Measurements from ENCODE around the gene DNAH3.
"Not testable (repeated sequence)": the region's sequence is repeated elsewhere in the genome, so short reads cannot be mapped to it uniquely, and the experiment has no call there.

Gene DNAH3

DNA sequence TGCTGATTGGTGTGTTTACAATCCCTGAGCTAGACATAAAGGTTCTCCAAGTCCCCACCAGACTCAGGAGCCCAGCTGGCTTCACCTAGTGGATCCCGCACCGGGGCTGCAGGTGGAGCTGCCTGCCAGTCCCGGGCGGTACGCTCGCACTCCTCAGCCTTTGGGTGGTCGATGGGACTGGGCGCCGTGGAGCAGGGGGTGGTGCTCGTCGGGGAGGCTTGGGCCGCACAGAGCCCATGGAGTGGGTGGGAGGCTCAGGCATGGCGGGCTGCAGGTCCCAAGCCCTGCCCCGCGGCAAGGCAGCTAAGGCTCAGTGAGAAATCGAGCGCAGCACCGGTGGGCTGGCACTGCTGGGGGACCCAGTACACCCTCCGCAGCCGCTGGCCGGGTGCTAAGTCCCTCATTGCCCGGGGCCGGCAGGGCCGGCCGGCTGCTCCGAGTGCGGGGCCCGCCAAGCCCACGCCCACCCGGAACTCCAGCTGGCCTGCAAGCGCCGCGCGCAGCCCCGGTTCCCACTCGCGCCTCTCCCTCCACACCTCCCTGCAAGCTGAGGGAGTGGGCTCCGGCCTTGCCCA, 161.1 kb downstream of the DNAH3 start:
- DNase-seq, result not testable (repeated sequence)

DNA sequence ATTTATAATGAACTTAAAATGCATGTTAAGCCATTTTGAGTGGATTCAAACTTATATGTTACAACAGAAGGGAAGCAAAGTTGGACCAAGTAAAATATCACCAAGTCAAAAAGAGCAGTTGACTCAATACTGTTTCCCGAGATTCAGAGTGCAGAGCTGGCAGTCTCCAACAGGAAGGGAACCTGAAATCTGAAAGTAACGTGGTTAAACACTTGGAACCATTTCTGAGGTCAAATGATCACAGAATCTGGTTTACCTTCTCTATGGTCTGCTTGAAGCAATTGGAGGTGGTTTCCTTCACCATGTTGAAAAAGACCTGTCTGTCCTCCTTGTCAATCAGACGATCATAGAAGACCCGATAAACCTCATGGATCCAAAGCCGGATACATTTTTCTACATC, 163.6 kb downstream of the DNAH3 start:
- no peak for DNase-seq

DNA sequence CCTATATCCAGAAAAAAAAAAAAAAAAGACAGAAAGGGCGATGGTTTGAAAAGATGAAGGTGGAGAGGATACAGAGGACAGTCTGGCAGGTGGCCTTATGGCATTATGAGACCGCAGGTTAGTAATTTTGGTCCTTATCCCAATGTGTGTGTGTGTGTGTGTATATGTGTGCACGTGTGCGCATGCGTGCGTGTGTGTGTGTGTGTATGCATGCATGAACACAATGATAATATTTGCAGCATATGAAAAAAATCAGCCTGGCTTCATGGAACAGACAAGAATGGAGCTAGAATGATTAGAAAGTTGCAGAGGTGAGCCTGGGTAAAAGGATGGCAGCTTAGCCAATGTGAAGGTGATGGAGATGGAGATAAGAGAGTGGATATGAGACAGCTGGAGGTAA, 166.6 kb downstream of the DNAH3 start:
- DNase-seq, result no peak

DNA sequence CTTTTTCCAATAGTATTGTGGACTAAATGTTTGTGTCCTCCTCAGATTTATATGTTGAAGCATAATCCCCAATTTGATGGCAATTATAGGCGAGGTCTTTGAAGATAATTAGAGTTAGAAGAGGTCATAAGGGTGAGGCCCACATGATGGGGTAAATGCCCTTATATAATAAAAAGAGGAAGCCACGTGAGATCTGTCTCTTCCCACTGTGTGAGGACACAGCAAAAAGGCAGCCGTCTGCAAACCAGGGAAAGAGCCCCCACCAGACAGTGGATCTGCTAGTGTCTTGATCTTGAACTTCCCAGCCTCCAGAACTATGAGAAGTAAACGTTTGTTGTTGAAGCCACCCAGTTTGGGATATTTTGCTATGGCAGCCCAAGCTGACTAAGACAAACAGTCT, 174.1 kb downstream of the DNAH3 start:
- no peak for DNase-seq

DNA sequence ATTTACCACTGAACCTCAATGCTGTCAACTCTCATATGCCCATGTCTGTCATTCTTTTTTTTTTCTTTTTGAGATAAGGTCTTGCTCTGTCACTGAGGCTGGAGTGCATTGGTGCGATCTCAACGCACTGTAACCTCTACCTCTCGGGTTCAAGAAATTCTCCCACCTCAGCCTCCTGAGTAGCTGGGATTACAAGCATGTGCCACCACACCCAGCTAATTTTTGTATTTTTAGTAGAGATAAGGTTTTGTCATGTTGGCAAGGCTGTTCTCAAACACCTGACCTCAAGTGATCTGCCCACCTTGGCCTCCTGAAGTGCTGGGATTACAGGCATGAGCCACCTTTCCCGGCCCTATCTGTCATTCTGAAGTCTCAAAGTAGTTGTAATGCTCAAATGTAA, 177.4 kb downstream of the DNAH3 start:
- DNase-seq, result not testable (repeated sequence)

DNA sequence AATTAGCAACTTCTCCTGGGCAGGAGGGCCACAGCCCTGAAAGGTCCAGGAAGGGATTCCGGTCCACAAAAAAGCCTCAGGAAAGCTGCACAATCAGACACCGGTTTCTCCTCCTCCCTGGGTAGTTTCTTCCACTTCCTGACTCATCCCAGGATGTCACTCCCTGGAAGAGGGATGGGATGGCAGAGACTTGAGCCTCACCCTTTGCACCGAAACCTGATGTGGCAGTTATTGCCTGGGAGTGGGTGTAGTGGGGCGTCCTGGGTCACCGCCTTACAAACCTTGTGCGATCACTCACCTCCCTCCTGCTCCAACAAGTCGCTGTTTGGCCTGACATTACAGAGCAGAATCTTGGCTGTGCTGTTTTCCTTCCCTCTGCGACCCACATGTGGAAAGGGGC, 179.2 kb downstream of the DNAH3 start:
- no peak for DNase-seq

DNA sequence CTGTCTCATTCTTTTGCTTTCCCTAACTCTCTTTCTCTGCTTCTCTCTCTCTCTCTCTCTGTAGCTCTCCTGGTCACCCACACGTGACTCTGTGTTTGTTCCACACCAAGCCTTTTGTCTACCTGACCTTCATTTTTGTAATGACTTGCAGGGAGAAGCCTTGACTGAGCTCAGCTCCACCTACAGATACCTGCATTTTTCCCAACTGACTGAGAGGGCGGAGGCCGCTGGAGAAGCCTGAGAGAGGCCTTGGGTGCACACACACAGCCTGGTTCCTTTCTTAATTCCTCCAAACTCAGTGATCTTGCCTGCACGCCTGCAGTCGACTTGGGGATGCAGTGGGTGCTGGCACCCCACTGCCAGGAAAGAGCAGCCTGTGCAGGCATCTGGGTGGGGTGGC, 181.3 kb downstream of the DNAH3 start:
- no peak for DNase-seq

DNA sequence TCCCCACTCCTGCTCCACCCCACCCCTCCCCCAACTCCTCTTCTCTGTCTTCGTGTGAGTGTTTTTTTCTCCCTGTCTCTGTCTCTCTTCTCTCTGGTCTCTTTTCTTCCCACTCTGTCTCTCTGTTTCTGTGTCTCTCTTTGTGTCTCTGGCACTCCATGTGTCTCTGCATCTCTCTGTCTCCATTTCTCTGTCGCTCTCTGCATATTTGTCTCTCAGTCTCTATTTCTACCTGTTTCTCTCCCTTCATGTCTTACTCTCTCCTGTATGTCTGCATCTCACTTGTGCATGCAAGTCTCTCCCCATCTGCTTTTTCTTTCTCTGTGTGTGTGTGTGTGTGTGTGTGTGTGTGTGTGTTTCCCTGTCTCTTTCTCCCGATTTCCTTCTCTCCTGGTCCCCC, 181.9 kb downstream of the DNAH3 start:
- no peak for DNase-seq

DNA sequence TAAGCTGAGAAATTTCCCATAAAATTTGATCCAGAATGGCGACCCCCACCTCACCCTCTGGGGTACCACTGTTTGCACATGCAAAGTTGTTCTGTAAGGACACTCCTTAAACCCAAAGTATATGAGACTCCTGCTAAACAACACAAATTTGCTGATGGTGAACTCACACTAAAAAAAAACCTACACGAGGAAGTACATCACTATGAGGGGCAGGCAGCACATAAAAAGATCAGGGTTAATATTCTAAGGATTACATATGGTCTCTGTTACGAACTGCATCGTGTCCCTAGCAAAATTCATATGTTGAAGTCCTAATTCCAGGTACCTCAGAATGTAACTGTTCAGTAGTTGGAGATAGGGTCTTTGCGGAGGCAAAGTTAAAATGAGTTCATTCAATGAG, 189.7 kb downstream of the DNAH3 start:
- no peak for DNase-seq

DNA sequence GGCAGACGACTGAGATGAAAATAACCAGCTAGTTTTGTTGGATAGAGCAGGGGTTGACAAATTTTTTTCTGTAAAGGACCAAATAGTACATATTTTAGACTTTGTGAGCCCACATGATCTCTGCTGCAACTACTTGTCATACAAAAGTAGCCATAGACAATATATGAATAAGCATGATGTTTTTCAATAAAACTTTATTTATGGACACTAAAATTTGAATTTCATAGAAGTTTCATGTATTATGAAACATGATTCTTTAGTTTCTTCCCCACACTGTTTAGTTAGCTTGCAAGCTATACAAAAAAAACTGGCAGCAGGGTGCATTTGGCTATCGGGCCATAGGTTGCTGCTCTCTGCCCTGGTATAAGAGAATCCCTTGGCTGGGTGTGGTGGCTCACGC, 193.5 kb downstream of the DNAH3 start:
- no peak for DNase-seq

DNA sequence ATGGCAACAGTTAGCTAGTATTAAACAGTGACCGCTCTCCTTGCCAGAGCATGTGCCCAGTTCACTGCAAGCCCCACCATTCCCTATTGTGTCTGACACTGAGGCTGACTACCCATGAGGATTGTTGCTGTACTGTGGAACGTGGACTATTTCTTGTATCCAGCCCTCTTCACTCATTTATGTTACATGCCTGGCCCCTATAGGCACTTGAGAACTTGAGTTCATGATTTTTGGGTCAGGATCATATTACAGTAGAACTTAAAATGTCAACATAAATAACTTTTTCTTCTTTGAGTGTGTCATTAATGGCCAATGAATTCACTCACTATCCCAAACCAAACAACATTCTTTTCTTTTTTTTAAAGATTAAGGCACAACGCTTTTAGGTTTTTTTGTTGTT, 194.3 kb downstream of the DNAH3 start:
- DNase-seq, result no peak

DNA sequence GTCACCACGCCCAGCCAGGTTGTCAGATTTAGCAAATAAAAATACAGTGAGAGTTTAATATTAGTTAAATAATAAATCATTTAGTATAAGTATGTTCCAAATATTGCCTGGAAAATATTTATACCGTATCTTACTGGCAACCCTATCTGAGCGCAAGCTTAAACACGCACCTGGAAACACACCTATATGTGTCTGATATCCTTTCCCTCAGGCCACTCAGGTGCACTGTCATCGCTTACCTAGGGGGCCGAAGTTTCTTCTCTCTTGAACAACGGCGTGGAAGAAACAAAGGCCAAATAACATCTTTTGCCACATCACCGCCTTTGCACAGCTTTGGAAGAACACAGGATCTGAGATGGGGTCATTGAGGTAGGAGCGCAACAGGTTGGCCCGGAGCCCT, 196.1 kb downstream of the DNAH3 start:
- no peak for DNase-seq

DNA sequence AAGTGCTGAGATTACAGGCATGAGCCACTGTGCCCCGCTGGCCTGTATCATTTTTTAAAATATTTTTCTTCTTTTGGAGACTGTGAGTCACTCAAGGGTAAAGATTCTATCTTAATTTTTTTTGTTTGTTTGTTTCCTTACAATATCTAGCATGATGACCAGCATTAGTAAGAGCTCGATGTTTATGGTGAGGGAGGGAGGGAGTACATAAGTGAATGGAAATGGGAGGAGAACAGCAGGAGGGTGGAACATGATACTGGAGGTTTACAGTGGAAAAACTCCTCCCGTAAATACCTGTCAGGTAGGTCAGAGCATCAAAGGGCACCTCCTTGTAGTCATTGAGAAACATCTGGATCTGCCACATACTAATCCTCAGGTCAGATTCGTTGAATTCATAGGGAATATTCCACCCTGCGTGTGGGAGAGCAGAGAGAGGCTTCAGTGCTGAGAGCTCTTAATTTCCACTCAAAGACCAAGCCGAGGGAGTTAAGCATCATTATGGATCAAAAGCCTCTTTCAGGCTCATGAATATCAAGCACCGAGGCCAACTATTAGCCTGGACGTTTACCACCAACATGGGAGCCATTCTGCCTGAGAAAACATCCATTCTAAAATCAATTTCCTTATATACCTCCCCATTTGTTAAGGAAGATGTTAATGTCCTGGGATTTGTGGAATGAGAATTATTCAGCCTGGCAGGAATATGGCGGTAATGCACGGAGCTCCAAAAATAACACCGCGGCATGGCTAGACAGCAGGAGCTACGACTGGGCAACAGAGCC, 198.3 kb downstream of the DNAH3 start:
- DNase-seq, result no peak

DNA sequence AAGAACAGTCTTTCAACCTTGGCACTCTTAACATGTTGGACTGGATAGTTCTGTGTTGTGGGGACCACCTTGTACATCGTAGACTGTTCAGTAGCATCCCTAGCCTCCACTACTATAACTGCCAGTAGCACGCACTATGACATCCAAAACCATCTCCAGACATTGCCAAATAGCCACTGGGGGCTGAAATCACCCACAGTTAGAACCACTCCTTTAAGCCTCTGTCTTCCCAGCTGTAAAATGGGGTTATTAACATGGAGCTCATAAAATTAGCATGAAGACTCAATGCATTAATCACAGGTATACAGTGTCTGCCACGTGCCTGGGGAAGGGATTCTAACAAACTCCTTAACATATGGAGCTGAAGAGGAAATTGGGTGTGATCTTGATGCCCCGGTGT, 200.4 kb downstream of the DNAH3 start:
- no peak for DNase-seq

DNA sequence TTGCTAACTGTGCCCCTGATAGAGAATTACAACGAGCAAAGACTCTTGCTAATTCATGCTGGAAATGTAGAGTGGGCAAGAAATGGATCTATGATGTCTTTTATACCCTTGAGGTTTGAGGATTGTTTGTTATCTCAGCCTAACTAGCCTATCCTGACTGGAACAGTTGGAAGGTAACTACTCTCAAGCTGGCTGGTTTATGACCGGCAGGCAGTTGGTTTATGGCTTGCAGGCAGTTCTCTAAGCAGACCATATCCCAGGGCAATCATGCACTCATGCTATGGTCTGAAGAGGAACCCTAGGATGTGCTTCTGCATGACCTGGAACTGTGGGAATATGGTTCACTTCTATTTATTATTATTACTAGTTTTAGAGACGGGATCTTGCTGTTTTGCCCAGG, 201.0 kb downstream of the DNAH3 start:
- DNase-seq, result no peak

DNA sequence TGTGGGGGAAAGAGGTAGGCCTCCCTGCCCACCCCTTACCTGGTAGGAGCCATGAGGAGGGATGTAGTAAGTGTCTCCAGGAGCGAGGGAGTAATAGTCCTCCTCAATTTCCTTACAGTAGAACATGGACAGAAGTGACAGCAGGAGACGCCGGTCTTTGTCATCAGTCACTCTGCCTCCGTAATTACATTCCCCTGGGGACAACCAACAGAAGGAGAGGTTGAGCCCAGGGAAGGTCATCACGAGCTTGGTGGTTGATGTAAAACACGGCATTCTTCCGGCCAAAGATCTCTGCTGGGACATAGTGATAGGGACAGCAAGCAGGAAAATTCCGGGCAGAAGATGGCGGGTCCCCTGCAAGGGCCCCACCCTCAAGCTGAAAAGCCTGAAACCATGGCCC, 202.2 kb downstream of the DNAH3 start:
- no peak for DNase-seq

DNA sequence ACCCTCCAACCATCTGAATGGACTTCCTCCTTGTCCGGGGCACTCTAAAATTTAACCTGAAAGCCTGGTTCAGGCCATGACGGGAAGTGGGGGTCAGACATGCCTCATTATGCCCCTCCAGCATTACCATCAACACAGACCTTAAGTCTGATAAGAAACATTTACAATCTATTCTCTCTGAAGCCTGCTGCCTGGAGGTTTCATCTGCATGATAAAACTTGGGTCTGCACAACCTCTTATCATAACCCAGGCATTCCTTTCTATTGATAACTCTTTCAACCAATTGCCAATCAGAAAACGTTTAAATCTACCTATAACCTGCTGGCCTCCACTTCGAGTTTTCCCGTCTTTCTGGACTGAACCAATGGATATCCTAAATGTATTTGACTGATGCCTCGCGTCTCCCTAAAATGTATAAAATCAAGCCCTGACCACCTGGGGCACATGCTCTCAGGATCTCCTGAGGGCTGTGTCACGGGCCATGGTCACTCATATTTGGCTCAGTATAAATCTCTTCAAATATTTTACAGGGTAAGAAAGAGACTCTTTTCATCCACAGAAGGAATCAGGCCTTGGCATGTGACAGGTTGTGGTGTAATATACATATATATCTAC, 204.5 kb downstream of the DNAH3 start:
- DNase-seq, result no peak

DNA sequence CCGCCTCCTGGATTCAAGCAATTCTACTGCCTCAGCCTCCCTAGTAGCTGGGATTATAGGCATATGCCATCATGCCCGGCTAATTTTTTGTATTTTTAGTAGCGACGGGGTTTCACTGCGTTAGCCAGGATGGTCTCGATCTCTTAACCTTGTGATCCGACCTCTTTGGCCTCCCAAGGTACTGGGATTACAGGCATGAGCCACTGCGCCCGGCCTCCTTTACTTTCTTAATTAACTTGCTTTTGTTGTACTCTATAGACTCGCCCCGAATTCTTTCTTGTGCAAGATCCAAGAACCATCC, 205.1 kb downstream of the DNAH3 start:
- not testable (repeated sequence) for DNase-seq

DNA sequence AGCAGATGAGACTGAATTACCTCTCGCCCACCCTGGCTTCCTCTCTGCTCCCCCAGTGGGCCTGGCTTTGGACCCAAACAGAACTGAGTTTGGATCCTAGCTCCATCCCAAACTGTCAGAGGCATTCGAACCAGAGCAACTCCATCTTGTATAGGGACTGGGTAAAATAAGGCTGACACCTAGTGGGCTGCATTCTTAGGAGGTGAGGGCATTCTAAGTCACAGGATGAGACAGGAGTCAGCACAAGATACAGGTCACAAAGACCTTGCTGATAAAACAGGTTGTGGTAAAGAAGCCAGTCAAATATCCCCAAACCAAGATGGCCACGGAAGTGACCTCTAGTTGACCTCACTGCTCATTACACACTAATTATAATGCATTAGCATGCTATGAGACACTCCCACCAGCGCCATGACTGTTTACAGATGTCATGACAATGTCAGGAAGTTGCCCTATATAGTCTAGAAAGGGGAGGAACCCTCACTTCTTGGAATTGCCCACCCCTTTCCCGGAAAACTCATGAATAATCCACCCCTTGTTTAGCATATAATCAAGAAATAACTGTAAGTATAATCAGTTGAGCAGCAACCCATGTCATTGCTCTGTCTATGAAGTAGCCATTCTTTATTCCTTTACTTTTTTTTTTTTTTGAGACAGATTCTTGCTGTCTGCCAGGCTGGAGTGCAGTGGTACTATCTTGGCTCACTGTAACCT, 205.6 kb downstream of the DNAH3 start:
- no peak for DNase-seq

DNA sequence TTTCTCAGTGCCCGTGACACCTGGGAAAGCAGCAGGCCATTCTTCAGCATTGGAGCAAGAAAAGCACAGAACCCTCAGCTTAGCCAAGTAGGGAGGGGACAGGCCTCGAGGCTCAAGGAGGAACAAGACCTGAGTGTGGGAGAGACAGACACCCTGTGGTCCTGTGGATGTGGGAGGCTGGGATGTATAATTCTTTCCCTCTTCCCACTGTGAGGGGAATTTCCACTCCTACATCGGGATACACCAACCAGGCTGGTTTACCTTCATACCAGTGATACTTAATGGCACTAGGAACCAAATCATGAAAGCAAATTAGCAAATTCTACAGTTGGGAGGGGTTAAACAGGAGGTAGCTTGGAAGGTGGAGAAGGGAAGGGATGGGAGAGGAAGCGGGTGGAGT, 208.4 kb downstream of the DNAH3 start:
- DNase-seq, result no peak

DNA sequence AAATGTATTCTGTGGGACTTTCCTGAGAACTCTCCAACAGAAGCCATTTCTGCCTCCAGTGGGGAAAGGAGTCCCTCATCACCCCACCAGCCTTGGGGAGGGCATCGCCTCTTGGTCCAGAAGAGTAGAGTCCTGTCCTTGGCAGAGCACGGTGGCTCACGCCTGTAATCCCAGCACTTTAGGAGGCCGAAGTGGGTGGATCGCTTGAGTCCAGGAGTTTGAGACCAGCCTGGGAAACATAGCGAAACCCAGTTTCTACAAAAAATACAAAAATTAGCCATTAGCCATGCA, 209.1 kb downstream of the DNAH3 start:
- no peak for DNase-seq

DNA sequence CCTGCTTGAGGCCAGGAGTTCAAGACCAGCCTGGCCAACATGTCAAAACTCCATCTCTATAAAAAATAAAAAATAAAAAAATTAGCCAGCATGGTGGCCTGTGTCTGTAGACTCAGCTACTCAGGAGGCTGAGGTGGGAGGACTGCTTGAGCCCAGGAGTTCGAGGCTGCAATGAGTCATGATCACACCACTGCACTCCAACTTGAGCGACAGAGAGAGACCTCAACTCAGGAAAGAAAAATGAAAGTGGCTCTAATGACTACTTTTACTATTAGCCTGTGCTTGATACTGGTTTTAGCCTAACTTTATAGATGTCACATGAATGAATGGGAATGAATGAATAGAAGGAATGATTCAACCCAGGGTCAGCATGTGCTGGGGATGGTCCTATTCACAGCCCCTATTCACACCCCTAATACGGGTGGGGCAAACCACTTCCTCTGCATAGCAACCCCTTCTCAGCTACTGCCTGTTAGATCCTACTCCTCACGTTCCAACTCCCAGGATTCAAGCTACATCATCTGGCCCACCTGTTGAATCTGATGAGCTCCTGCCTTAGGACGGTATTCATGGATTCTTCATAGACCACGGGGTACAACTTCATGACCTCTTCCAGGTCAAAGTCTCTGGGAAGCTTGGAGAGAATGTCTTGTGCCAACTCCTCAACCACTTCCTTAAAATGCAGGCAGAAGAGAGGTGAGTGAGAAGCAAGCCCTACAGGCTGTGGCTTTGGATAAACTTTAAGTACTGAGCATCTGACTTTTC, 209.6 kb downstream of the DNAH3 start:
- DNase-seq, result no peak

DNA sequence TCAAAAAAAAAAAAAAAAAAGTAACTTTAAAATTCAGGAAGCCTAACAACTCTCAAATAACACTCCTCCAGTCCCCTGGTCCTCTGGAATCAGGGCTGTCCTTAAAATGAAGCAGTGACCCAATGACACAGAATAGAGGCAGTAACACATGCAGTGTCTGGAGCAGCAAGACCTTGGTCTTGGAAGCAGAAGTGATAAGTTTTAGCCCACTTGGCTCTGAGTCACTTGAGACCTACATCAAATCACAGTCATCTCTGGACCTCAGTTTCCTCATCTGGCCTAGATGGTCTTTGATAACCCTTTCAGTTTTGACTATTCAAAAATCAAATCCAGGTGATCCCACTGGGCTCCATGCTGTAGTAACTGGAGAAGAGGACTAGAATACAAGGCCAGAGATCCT, 211.0 kb downstream of the DNAH3 start:
- DNase-seq, result no peak

DNA sequence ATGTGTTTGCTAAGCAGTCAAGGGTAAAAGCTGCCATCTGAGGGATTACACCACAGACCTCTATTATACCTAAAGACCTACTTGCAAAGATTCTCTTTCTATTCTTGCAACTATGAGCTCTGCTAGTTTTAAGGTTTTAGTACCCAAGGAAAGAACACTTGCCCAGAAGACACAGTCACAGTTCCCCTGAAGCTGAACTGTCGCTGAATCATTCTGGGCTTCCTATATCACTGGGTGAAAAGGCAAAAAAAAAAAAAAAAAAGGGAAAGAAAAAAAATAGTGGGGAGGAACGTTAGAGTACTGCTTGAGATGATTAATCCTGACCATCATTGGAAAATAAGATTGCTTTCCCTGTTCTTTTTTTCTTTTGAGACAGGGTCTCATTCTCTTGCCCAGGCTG, 212.2 kb downstream of the DNAH3 start:
- no peak for DNase-seq

All from DMS153 (cell line).